Measurements from ENCODE around the gene SERPINI1. TPM values are rescaled to one million over a fixed set of nuclear protein-coding genes. Genes with fewer than 3 reads are reported as not detected.

Gene SERPINI1
- total and polyA plus RNA-seq, 9 of the 15 experiments (the other 6 are each of a cell fraction or from before 2014, with no cell fraction given), result 1.6 to 9.9 (median 3.5) TPM

GRCh38 chr3:167700926-167701325, 34.6 kb upstream of the SERPINI1 start:
- H3K36me3 ChIP-seq (ENCODE audit: control insufficient read depth, insufficient read depth, low read length), result peaks cover 90% of the 10 kb centered on the region
- CTCF ChIA-PET (ENCODE audit: low intra/inter-chr PET ratio), result no interaction called here

More at GRCh38 chr3:167700926-167701325, 34.6 kb upstream of the SERPINI1 start:
- H3K27me3 ChIP-seq (ENCODE audit: control insufficient read depth in 2 of 2, insufficient read depth in 2 of 2, low read length in 2 of 2), result no peaks in the 10 kb centered on the region
- H2AFZ ChIP-seq (ENCODE audit: low read depth, low read length), result no peak overlapping the region
- intact Hi-C loops (cut with micrococcal nuclease), result no loop called here
- H3K9me1 ChIP-seq (ENCODE audit: control insufficient read depth, insufficient read depth, low read length), result no peaks in the 10 kb centered on the region
- no peak overlapping the region for H3K4me2 ChIP-seq (ENCODE audit: insufficient read depth, low read length)
- H3K4me3 ChIP-seq, result no peak overlapping the region
- no peaks in the 10 kb centered on the region for H4K20me1 ChIP-seq (replicated peaks; ENCODE audit: control insufficient read depth, insufficient read depth, low read length)
- H3K9ac ChIP-seq (ENCODE audit: insufficient read depth in 1 of 2, low read depth in 2 of 2, low read length in 2 of 2), result no peak overlapping the region
- peaks cover 80% of the 10 kb centered on the region for H3K79me2 ChIP-seq (ENCODE audit: control insufficient read depth, insufficient read depth, low read length)
- no peaks in the 10 kb centered on the region for H3K9me3 ChIP-seq (replicated peaks; ENCODE audit: control insufficient read depth, insufficient read depth, low read depth, low read length)
- DNase-seq (ENCODE audit: extremely low read depth in 1 of 4, low spot score in 3 of 4), result no peak
- no peaks in the 10 kb centered on the region; a peak in 1 of 5 replicates for H3K4me1 ChIP-seq (replicated peaks in 1 of 2; ENCODE audit: control insufficient read depth in 2 of 2, insufficient read depth in 2 of 2, low read length in 2 of 2)
- POLR2A ChIA-PET, result no interaction called here
- TF ChIP-seq ETS1 (conservative IDR thresholded peaks at IDR 0.05; ENCODE audit: control insufficient read depth, low read depth, low read length) (no peak), CHD2 (IDR thresholded peaks at IDR 0.05; ENCODE audit: low read depth, low read length) (no peak), ZNF695 (CRISPR knock-in tag; IDR thresholded peaks at IDR 0.05) (no peak), EP300 (IDR thresholded peaks at IDR 0.05; ENCODE audit: low read length) (no peak), KLF16 (IDR thresholded peaks at IDR 0.05) (no peak), HDAC3 (IDR thresholded peaks at IDR 0.05; ENCODE audit: borderline replicate concordance, partially characterized antibody) (no peak), NR1H2 (CRISPR knock-in tag; IDR thresholded peaks at IDR 0.05) (no peak), ZNF3 (CRISPR knock-in tag; IDR thresholded peaks at IDR 0.05) (no peak), SAFB2 (IDR thresholded peaks at IDR 0.05; ENCODE audit: borderline replicate concordance, low read depth, low read length, severe bottlenecking) (no peak), MXI1 (IDR thresholded peaks at IDR 0.05; ENCODE audit: low read depth, low read length) (no peak), CC2D1A (IDR thresholded peaks at IDR 0.05) (no peak), NR3C1 (CRISPR knock-in tag; IDR thresholded peaks at IDR 0.05) (no peak), HLTF (IDR thresholded peaks at IDR 0.05) (no peak)
- in situ Hi-C loops (cut with MboI), result no loop called here
- no TSS peak for BruUV-seq (replicated peaks)
- no peak for FAIRE-seq
- 100% methylated on average over 2 of the region's 2 CpGs for WGBS (ENCODE audit: insufficient coverage, low coverage, missing lambda C conversion rate)
- H3K27ac ChIP-seq (ENCODE audit: extremely low read depth, low read depth, low read length), result no peak overlapping the region
- no peak for ATAC-seq

All from K562 (cell line).